Measurements from ENCODE around the gene GLT6D1. TPM values are rescaled to one million over a fixed set of nuclear protein-coding genes. Genes with fewer than 3 reads are reported as not detected.

GLT6D1 gene
- total and polyA plus RNA-seq, 5 donors = not detected

GRCh38 chr9:135579889-135580660, 59.3 kb downstream of the GLT6D1 start:
- Histone ChIP-seq H3K4me3 (ENCODE audit: low read length) (no peak overlapping the region), H3K9me3 (ENCODE audit: control insufficient read depth, low read length) (no peaks in the 10 kb centered on the region), H3K27ac (ENCODE audit: low read length) (no peak overlapping the region), H3K27me3 (ENCODE audit: control insufficient read depth, insufficient read depth) (no peaks in the 10 kb centered on the region), H3K4me1 (ENCODE audit: control insufficient read depth, insufficient read depth, low read length) (no peaks in the 10 kb centered on the region)
- ATAC-seq (no peak), DNase-seq (no peak)
- intact Hi-C loops (cut with DNase I) = no loop called here
- WGBS = 74% methylated on average over 10 of the region's 10 CpGs

- intact Hi-C loops (cut with DNase I) = no loop called here
- no peaks in the 10 kb centered on the region for H3K9me3 ChIP-seq (ENCODE audit: control insufficient read depth, low read length)
Observed at GRCh38 chr9:135579356-135579755, 60.0 kb downstream of the GLT6D1 start.

GRCh38 chr9:135577256-135577655, 62.1 kb downstream of the GLT6D1 start:
- Histone ChIP-seq H3K9me3 (ENCODE audit: control insufficient read depth, low read length) (no peaks in the 10 kb centered on the region), H3K4me3 (ENCODE audit: low read length) (no peak overlapping the region), H3K4me1 (ENCODE audit: control insufficient read depth, insufficient read depth, low read length) (no peaks in the 10 kb centered on the region), H3K27me3 (ENCODE audit: control insufficient read depth, insufficient read depth) (no peaks in the 10 kb centered on the region), H3K27ac (ENCODE audit: low read length) (no peak overlapping the region)
- DNase-seq (no peak), ATAC-seq (no peak)
- intact Hi-C loops (cut with DNase I) = no loop called here
- WGBS = 83% methylated on average over 10 of the region's 10 CpGs

More at GRCh38 chr9:135579356-135579755, 60.0 kb downstream of the GLT6D1 start:
- no peak overlapping the region for H3K4me3 ChIP-seq (ENCODE audit: low read length)
- ATAC-seq (no peak), DNase-seq (no peak)
- no peaks in the 10 kb centered on the region for H3K4me1 ChIP-seq (ENCODE audit: control insufficient read depth, insufficient read depth, low read length)
- no peaks in the 10 kb centered on the region for H3K27me3 ChIP-seq (ENCODE audit: control insufficient read depth, insufficient read depth)
- H3K27ac ChIP-seq (ENCODE audit: low read length) = no peak overlapping the region
- 50% methylated on average over 2 of the region's 2 CpGs for WGBS

GRCh38 chr9:135575995-135576631, 63.2 kb downstream of the GLT6D1 start:
- Histone ChIP-seq H3K4me3 (ENCODE audit: low read length) (no peak overlapping the region), H3K27ac (ENCODE audit: low read length) (no peak overlapping the region), H3K27me3 (ENCODE audit: control insufficient read depth, insufficient read depth) (no peaks in the 10 kb centered on the region), H3K4me1 (ENCODE audit: control insufficient read depth, insufficient read depth, low read length) (no peaks in the 10 kb centered on the region), H3K9me3 (ENCODE audit: control insufficient read depth, low read length) (no peaks in the 10 kb centered on the region)
- no peak for DNase-seq
- ATAC-seq = no peak
- intact Hi-C loops (cut with DNase I) = no loop called here
- 84% methylated on average over 22 of the region's 22 CpGs for WGBS

GRCh38 chr9:135574943-135575342, 64.4 kb downstream of the GLT6D1 start:
- Histone ChIP-seq H3K4me3 (ENCODE audit: low read length) (no peak overlapping the region), H3K27me3 (ENCODE audit: control insufficient read depth, insufficient read depth) (no peaks in the 10 kb centered on the region), H3K9me3 (ENCODE audit: control insufficient read depth, low read length) (no peaks in the 10 kb centered on the region), H3K4me1 (ENCODE audit: control insufficient read depth, insufficient read depth, low read length) (no peaks in the 10 kb centered on the region), H3K27ac (ENCODE audit: low read length) (no peak overlapping the region)
- ATAC-seq = no peak
- intact Hi-C loops (cut with DNase I) = no loop called here
- WGBS = 92% methylated on average over 15 of the region's 15 CpGs
- DNase-seq = no peak

- WGBS = 70% methylated on average over 14 of the region's 14 CpGs
- Histone ChIP-seq H3K4me3 (ENCODE audit: low read length) (no peak overlapping the region), H3K27ac (ENCODE audit: low read length) (no peak overlapping the region), H3K9me3 (ENCODE audit: control insufficient read depth, low read length) (no peaks in the 10 kb centered on the region), H3K4me1 (ENCODE audit: control insufficient read depth, insufficient read depth, low read length) (no peaks in the 10 kb centered on the region), H3K27me3 (ENCODE audit: control insufficient read depth, insufficient read depth) (no peaks in the 10 kb centered on the region)
- ATAC-seq = no peak
- intact Hi-C loops (cut with DNase I) = no loop called here
- DNase-seq = no peak
Observed at GRCh38 chr9:135574331-135574730, 65.0 kb downstream of the GLT6D1 start.

Other genes starting within 250 kb of the GLT6D1 start
- 10 to 100 TPM; 15.7 to 23.8 (median 20.0) TPM for gene PPP1R26, start 159.8 kb downstream of the GLT6D1 start, total RNA-seq
- gene PPP1R26, start 159.8 kb downstream of the GLT6D1 start, polyA plus RNA-seq = 14.5 TPM
- 10 to 100 TPM; 27.1 to 39.5 (median 37.8) TPM for gene MRPS2, start 138.9 kb downstream of the GLT6D1 start, total RNA-seq
- 48.9 TPM for gene MRPS2, start 138.9 kb downstream of the GLT6D1 start, polyA plus RNA-seq
- 1 to 10 TPM in 1 of 4 donors, under 1 TPM in 1, not detected in 2; 0.42 to 4.0 TPM for gene LCN1, start 118.1 kb downstream of the GLT6D1 start, total RNA-seq
- gene LCN1, start 118.1 kb downstream of the GLT6D1 start, polyA plus RNA-seq = not detected
- gene OBP2A, start 93.4 kb downstream of the GLT6D1 start, total RNA-seq = not detected
- gene OBP2A, start 93.4 kb downstream of the GLT6D1 start, polyA plus RNA-seq = not detected
- not detected for gene PAEP, start 77.8 kb downstream of the GLT6D1 start, total RNA-seq
- gene PAEP, start 77.8 kb downstream of the GLT6D1 start, polyA plus RNA-seq = not detected
- gene LCN9, start 23.8 kb upstream of the GLT6D1 start, total RNA-seq = not detected
- gene LCN9, start 23.8 kb upstream of the GLT6D1 start, polyA plus RNA-seq = not detected
- gene SOHLH1, start 59.9 kb upstream of the GLT6D1 start, total RNA-seq = not detected
- not detected for gene SOHLH1, start 59.9 kb upstream of the GLT6D1 start, polyA plus RNA-seq
- 1 to 10 TPM in 1 of 4 donors, under 1 TPM in 2, not detected in 1; 0.17 to 1.1 (median 0.32) TPM for gene KCNT1, start 62.6 kb upstream of the GLT6D1 start, total RNA-seq
- gene KCNT1, start 62.6 kb upstream of the GLT6D1 start, polyA plus RNA-seq = 0.20 TPM